Measurements from ENCODE around the gene KCNS3. TPM values are rescaled to one million over a fixed set of nuclear protein-coding genes. Genes with fewer than 3 reads are reported as not detected.

The KCNS3 gene
- total and polyA plus RNA-seq, 2 donors (not counting 1 experiment from before 2014, with no cell fraction given): 3.0 to 6.3 TPM

- Histone ChIP-seq H3K27ac (ENCODE audit: insufficient read depth, low read length) (no peak overlapping the region), H4K20me1 (ENCODE audit: control insufficient read depth, extremely low read depth, insufficient read depth, low read length) (no peaks in the 10 kb centered on the region), H3K4me2 (ENCODE audit: extremely low read depth, insufficient read depth, low read length) (no peak overlapping the region), H3K9ac (ENCODE audit: insufficient read depth, low read length) (no peak overlapping the region), H3K4me1 (ENCODE audit: control insufficient read depth, extremely low read depth, insufficient read depth, low read length) (no peaks in the 10 kb centered on the region), H3K4me3 (replicated peaks in 1 of 4; ENCODE audit: control extremely low read depth in 1 of 4, insufficient read depth in 1 of 4, low read depth in 3 of 4, low read length in 4 of 4) (no peak overlapping the region), H3K79me2 (ENCODE audit: control insufficient read depth, insufficient read depth, low read length) (no peaks in the 10 kb centered on the region), H2AFZ (ENCODE audit: low read length) (no peak overlapping the region), H3K36me3 (ENCODE audit: control insufficient read depth, insufficient read depth, low read length) (no peaks in the 10 kb centered on the region), H3K9me3 (ENCODE audit: control insufficient read depth, insufficient read depth, low read depth, low read length) (no peaks in the 10 kb centered on the region), H3K27me3 (ENCODE audit: control insufficient read depth, insufficient read depth, low read length) (no peaks in the 10 kb centered on the region)
- TF ChIP-seq CTCF (conservative IDR thresholded peaks at IDR 0.05 in 1 of 2, IDR thresholded peaks at IDR 0.05 in 1 of 2; ENCODE audit: low read depth in 1 of 2, low read length in 2 of 2) (no peak), EZH2 (IDR thresholded peaks at IDR 0.05; ENCODE audit: low read length, missing control alignments) (no peak)
- peak in 1 of 2 donors; percentile 16 for DNase-seq (ENCODE audit: low read depth in 2 of 2)
These were observed 61.7 kb downstream of the KCNS3 start for GRCh38 chr2:17940091-17940630.

- no peak overlapping the region for H2AFZ ChIP-seq (ENCODE audit: low read length)
- no peak for DNase-seq (ENCODE audit: low read depth in 2 of 2)
- H3K4me3 ChIP-seq (replicated peaks in 1 of 4; ENCODE audit: control extremely low read depth in 1 of 4, insufficient read depth in 1 of 4, low read depth in 3 of 4, low read length in 4 of 4): no peak overlapping the region
- no peaks in the 10 kb centered on the region for H3K79me2 ChIP-seq (ENCODE audit: control insufficient read depth, insufficient read depth, low read length)
- H3K9me3 ChIP-seq (ENCODE audit: control insufficient read depth, insufficient read depth, low read depth, low read length): no peaks in the 10 kb centered on the region
- H3K4me2 ChIP-seq (ENCODE audit: extremely low read depth, insufficient read depth, low read length): no peak overlapping the region
- no peak overlapping the region for H3K27ac ChIP-seq (ENCODE audit: insufficient read depth, low read length)
- no peaks in the 10 kb centered on the region for H3K36me3 ChIP-seq (ENCODE audit: control insufficient read depth, insufficient read depth, low read length)
- no peaks in the 10 kb centered on the region for H3K27me3 ChIP-seq (ENCODE audit: control insufficient read depth, insufficient read depth, low read length)
- H3K4me1 ChIP-seq (ENCODE audit: control insufficient read depth, extremely low read depth, insufficient read depth, low read length): no peaks in the 10 kb centered on the region
- no peaks in the 10 kb centered on the region for H4K20me1 ChIP-seq (ENCODE audit: control insufficient read depth, extremely low read depth, insufficient read depth, low read length)
- no peak overlapping the region for H3K9ac ChIP-seq (ENCODE audit: insufficient read depth, low read length)
- no peak for TF ChIP-seq CTCF (conservative IDR thresholded peaks at IDR 0.05 in 1 of 2, IDR thresholded peaks at IDR 0.05 in 1 of 2; ENCODE audit: low read depth in 1 of 2, low read length in 2 of 2)
- no peak for TF ChIP-seq EZH2 (IDR thresholded peaks at IDR 0.05; ENCODE audit: low read length, missing control alignments)
These were observed 65.0 kb downstream of the KCNS3 start for GRCh38 chr2:17943444-17943843.

- H4K20me1 ChIP-seq (ENCODE audit: control insufficient read depth, extremely low read depth, insufficient read depth, low read length): no peaks in the 10 kb centered on the region
- no peak overlapping the region for H3K4me3 ChIP-seq (replicated peaks in 1 of 4; ENCODE audit: control extremely low read depth in 1 of 4, insufficient read depth in 1 of 4, low read depth in 3 of 4, low read length in 4 of 4)
- H3K79me2 ChIP-seq (ENCODE audit: control insufficient read depth, insufficient read depth, low read length): no peaks in the 10 kb centered on the region
- no peaks in the 10 kb centered on the region for H3K27me3 ChIP-seq (ENCODE audit: control insufficient read depth, insufficient read depth, low read length)
- DNase-seq (ENCODE audit: low read depth in 2 of 2): no peak
- H3K36me3 ChIP-seq (ENCODE audit: control insufficient read depth, insufficient read depth, low read length): no peaks in the 10 kb centered on the region
- TF ChIP-seq CTCF (conservative IDR thresholded peaks at IDR 0.05 in 1 of 2, IDR thresholded peaks at IDR 0.05 in 1 of 2; ENCODE audit: low read depth in 1 of 2, low read length in 2 of 2) (no peak), EZH2 (IDR thresholded peaks at IDR 0.05; ENCODE audit: low read length, missing control alignments) (no peak)
- H3K9me3 ChIP-seq (ENCODE audit: control insufficient read depth, insufficient read depth, low read depth, low read length): no peaks in the 10 kb centered on the region
- H3K27ac ChIP-seq (ENCODE audit: insufficient read depth, low read length): no peak overlapping the region
- no peaks in the 10 kb centered on the region for H3K4me1 ChIP-seq (ENCODE audit: control insufficient read depth, extremely low read depth, insufficient read depth, low read length)
- no peak overlapping the region for H3K9ac ChIP-seq (ENCODE audit: insufficient read depth, low read length)
- no peak overlapping the region for H2AFZ ChIP-seq (ENCODE audit: low read length)
- no peak overlapping the region for H3K4me2 ChIP-seq (ENCODE audit: extremely low read depth, insufficient read depth, low read length)
These were observed 68.6 kb downstream of the KCNS3 start for GRCh38 chr2:17947113-17947512.
